Tibial artery (tissue), 4 donors: ENCODE results near the gene KCNIP3.

Source experiments
- DNase-seq, 2 donors: peaks; one replicate each; pipeline ENCODE4 v3.0.0-alpha.2; 2019
- H3K27ac ChIP-seq, 2 donors: fragments of 200-600 bp; sonication (generic) in 1 of 2; 1 replicate in 1 of 2; 2 replicates in 1 of 2; pipeline ENCODE4 v1.5.1; 2018 to 2019; ENCODE audit warnings: mild to moderate bottlenecking in 1 of 2
- H3K27me3 ChIP-seq, 2 donors: fragments of 200-600 bp; sonication (generic) in 1 of 2; one replicate each; pipeline versions ENCODE4 v1.5.1 to v1.6.0; 2016 to 2019
- H3K36me3 ChIP-seq, 3 donors: fragments of 200-600 bp; sonication (generic) in 2 of 3; one replicate each; pipeline ENCODE4 v1.5.1; 2016 to 2019; ENCODE audit warnings: mild to moderate bottlenecking in 2 of 3
- H3K4me1 ChIP-seq, 4 donors: fragments of 200-600 bp; sonication (generic) in 2 of 4; 1 replicate in 3 of 4; 2 replicates in 1 of 4; pipeline ENCODE4 v1.5.1; 2016 to 2019
- H3K4me3 ChIP-seq, 2 donors: fragments of 200-600 bp; sonication (generic) in 1 of 2; 1 replicate in 1 of 2; 2 replicates in 1 of 2; pipeline ENCODE4 v1.5.1; 2018 to 2019; ENCODE audit warnings: mild to moderate bottlenecking in 2 of 2
- H3K9me3 ChIP-seq, 3 donors: fragments of 200-600 bp; sonication (generic) in 1 of 3; one replicate each; pipeline ENCODE4 v1.5.1; 2016 to 2019
- intact Hi-C: fragments of 100-400 bp; cut with DNase I; formaldehyde crosslinking; loops from one replicate; pipeline ENCODE4 v1.15.0; 2023; ENCODE audit warnings: low total_unique reads
- TF ChIP-seq, protein P1 (sequence below), 2 experiments: fragments of 200-600 bp in 1 of 2; fragments of 450-650 bp in 1 of 2; IDR thresholded peaks; one replicate each; pipeline ENCODE4 v1.5.1; 2017 to 2019; ENCODE audit warnings: antibody characterized with exemption in 2 of 2, mild to moderate bottlenecking in 1 of 2, moderate library complexity in 1 of 2

Gene KCNIP3

DNA sequence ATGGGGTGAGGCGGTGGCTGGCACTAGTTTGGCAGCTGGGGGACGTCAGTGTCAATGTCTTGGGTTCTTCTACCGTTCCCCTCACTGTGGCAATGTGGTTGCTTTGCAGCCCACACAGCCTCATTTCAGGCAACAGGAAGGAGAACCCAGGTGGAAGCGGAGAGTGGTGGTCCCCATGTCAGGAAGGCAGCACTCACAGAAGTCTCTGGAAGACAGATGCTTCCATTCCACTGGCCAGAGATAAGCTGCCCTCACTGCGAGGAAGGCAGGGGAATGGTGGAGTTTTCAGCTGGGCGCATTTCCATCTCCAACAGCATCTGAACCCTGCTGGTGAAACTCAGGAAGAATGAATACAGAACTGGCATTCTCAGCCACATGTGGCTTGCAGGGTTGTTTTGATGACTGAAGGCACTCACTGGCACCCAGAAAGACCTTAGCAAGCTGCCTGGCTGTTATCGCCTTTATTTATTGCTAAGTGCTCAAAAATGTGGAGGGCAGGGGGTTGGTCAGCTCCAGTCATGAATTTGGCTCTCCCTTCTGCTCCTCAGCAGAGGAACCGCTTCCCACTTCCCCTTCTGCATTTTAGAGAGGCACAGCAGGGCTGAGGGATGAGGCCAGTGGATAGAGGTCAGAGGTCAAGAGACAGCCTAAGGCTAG, 19.4 kb downstream of the KCNIP3 start:
- Histone ChIP-seq H3K9me3 (no peaks in the 10 kb centered on the region), H3K27me3 (no peaks in the 10 kb centered on the region), H3K36me3 (no peaks in the 10 kb centered on the region), H3K4me1 (peaks cover 0 to 24% (median 4%) of the 10 kb centered on the region in 4 donors), H3K27ac (no peak overlapping the region), H3K4me3 (no peak overlapping the region)
- TF ChIP-seq, protein P1, sequence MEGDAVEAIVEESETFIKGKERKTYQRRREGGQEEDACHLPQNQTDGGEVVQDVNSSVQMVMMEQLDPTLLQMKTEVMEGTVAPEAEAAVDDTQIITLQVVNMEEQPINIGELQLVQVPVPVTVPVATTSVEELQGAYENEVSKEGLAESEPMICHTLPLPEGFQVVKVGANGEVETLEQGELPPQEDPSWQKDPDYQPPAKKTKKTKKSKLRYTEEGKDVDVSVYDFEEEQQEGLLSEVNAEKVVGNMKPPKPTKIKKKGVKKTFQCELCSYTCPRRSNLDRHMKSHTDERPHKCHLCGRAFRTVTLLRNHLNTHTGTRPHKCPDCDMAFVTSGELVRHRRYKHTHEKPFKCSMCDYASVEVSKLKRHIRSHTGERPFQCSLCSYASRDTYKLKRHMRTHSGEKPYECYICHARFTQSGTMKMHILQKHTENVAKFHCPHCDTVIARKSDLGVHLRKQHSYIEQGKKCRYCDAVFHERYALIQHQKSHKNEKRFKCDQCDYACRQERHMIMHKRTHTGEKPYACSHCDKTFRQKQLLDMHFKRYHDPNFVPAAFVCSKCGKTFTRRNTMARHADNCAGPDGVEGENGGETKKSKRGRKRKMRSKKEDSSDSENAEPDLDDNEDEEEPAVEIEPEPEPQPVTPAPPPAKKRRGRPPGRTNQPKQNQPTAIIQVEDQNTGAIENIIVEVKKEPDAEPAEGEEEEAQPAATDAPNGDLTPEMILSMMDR (IDR thresholded peaks at IDR 0.05): no peak
- intact Hi-C loops: loop anchor here (10.0 kb wide), 1 partner anchor 122 kb away; no protein-coding TSS in a partner anchor
- DNase-seq: no peak

DNA sequence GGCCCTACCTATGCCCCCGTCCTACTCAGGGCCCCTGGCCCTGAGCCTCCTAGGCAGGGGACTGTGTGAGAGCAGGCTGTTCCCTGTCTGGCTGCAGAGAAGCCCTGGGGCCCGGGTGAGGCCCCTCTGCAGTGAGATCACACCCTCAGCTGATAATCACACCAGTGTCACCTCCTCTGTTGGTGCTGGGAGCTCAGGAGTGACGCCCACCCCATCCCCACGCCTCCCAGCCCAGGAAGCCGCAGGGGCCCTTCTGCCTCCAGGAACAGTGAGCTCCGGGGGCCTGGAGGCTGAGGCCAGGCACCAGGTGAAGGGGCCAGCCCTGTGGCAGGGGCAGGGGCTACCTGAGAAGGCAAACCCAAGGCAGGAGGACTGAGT, 20.0 kb downstream of the KCNIP3 start:
- Histone ChIP-seq H3K36me3 (no peaks in the 10 kb centered on the region), H3K4me1 (peaks cover 0 to 24% (median 4%) of the 10 kb centered on the region in 4 donors), H3K27me3 (no peaks in the 10 kb centered on the region), H3K4me3 (no peak overlapping the region), H3K27ac (no peak overlapping the region), H3K9me3 (no peaks in the 10 kb centered on the region)
- TF ChIP-seq, protein P1 (IDR thresholded peaks at IDR 0.05): no peak
- no peak for DNase-seq
- intact Hi-C loops: loop anchor here (10.0 kb wide), 1 partner anchor 122 kb away; no protein-coding TSS in a partner anchor

DNA sequence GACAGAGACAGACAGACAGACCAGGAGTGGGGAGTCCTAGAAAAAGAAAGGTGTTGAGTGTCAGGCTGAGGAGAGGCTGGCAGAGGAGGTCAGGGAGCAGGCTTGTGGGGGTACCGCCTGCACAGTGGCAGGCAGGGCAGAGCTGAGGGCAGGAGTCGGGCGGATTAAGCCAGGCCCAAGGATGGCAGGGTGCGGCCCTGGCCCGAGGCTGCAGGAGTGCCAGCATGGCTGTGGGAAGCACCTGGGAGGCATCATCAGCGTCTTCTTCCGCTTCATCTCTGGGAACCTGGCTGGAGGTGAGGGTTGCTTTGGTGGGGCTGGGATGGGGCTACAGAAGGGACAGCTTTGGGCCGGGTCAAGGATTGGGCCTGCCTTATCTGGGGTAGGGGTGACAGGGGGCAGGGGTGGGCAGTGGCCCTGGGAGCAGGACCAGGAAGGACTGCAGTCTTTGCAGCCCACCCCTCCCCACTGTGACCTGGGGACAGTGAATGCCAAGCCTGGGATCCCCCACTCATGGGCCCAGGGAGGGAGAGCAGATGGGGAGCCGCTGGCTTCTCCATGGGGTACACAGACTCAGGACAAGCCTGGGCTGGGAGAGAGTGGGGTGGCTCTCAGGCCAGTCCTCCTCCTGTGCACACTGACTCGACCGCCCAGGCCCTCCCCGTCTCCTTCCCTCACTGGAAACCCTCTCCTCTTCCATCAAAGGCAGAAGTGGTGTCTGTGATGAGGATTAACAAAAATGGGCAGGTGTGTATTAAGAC, 20.7 kb downstream of the KCNIP3 start:
- H3K27me3 ChIP-seq: no peaks in the 10 kb centered on the region
- no peaks in the 10 kb centered on the region for H3K9me3 ChIP-seq
- H3K27ac ChIP-seq: no peak overlapping the region
- DNase-seq: no peak
- no peaks in the 10 kb centered on the region for H3K36me3 ChIP-seq
- H3K4me1 ChIP-seq: peaks cover 0 to 24% (median 4%) of the 10 kb centered on the region in 4 donors
- TF ChIP-seq, protein P1 (IDR thresholded peaks at IDR 0.05): no peak
- intact Hi-C loops: loop anchor here (10.0 kb wide), 1 partner anchor 123 kb away; no protein-coding TSS in a partner anchor
- H3K4me3 ChIP-seq: no peak overlapping the region

DNA sequence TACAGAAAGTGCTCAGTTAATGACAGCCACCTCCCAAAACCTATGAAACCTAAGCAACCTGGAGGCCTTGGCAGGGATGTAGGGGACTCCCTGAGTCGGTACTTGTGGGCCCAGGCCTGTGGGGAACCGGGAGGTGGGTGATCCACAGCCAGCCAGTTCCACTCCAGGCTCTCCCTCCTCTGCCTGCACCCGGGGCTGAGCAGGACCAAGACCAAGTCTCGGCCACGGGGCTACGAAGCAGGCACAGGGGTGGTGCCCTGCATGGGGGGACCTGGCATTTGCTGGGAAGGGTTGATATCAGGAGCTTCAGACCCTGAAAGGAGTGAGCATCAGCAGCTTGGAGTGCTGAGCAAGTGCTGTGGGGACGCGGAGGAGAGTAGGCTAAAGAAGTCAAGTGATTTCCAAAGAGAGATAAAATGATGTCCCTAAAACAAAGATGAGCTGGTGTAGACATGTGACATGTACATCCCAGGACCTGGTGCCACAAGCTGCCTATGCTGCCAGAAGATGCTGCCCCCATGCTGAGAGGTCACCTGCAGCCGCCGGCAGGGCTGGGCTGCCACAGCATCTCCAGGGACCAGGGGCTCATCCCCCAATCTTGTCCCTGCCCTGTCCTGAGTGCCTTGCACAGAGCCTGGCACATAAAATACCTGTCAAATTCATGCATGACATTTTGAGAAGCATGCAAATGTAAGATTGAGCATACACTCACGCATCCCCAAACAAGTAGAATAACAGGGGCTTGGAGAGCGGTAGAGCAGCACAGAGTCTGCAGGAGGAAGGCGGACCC, 21.5 kb downstream of the KCNIP3 start:
- no peaks in the 10 kb centered on the region for H3K36me3 ChIP-seq
- no peak overlapping the region for H3K4me3 ChIP-seq
- no peaks in the 10 kb centered on the region for H3K9me3 ChIP-seq
- intact Hi-C loops: loop anchor here (10.0 kb wide), 1 partner anchor 124 kb away; no protein-coding TSS in a partner anchor
- DNase-seq: no peak
- no peak overlapping the region for H3K27ac ChIP-seq
- H3K4me1 ChIP-seq: peaks cover 0 to 24% (median 4%) of the 10 kb centered on the region in 4 donors
- no peaks in the 10 kb centered on the region for H3K27me3 ChIP-seq
- TF ChIP-seq, protein P1 (IDR thresholded peaks at IDR 0.05): no peak

DNA sequence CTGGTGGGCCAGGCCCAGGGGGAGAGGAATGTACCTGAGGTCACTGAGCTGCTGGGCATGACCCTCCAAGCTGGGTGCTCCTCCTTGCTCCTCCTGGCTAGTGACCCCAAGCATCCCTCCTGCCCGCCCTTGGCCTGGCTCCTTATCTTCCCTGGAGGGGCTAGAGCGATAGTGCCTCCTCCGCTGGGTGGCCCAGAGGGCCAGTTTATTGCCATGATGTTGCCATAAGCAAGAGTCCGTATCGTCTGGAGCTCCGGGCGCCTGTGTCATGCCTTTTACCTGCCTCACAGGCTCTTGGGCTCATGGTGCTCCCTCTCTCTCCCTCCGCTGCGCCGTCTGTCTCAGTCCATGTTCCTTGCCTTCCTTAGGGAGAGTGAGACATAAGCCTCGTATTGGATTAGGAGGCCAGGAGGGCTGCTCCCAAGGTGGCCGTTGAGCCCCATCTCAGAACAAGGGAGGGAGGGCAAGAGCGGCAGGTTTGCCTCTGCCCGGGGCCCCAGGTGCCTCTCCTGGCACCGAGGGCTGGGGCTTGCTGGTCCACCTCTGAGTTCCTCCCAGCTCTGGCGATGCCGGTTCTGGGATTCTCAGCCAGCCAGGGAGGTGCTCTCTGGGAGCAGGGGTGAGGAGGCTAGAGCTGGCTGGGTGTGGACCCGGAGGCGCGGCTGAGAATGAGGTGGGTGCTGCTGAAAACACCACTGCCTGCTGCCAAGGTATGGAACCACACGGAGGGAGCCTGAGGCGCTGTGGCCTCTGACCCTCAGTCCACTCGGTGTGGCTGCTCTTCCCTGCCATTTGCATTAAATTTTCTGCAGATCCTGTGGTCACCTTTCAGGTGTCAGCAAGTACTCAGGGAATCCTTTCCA, 22.6 kb downstream of the KCNIP3 start:
- DNase-seq: no peak
- intact Hi-C loops: loop anchor here (10.0 kb wide), 1 partner anchor 125 kb away; no protein-coding TSS in a partner anchor
- TF ChIP-seq, protein P1 (IDR thresholded peaks at IDR 0.05): no peak

More for the DNA sequence above, 22.6 kb downstream of the KCNIP3 start:
- H3K27ac ChIP-seq: no peak overlapping the region
- no peaks in the 10 kb centered on the region for H3K27me3 ChIP-seq
- no peaks in the 10 kb centered on the region for H3K36me3 ChIP-seq
- H3K9me3 ChIP-seq: no peaks in the 10 kb centered on the region
- no peak overlapping the region for H3K4me3 ChIP-seq
- H3K4me1 ChIP-seq: peaks cover 0 to 24% (median 4%) of the 10 kb centered on the region in 4 donors
